ENCODE results near the gene TSACC.
"Not testable (repeated sequence)": the region's sequence is repeated elsewhere in the genome, so short reads cannot be mapped to it uniquely, and the experiment has no call there.

The TSACC gene

GRCh38 chr1:156310962-156311361 lies 27.4 kb upstream of the TSACC start:
- Histone ChIP-seq H3K27me3 (ENCODE audit: control insufficient read depth, insufficient read depth, low read length) (no peaks in the 10 kb centered on the region), H3K9ac (ENCODE audit: low read length) (no peak overlapping the region), H3K4me3 (ENCODE audit: low read depth, low read length) (no peak overlapping the region), H3K27ac (ENCODE audit: low read depth, low read length) (no peak overlapping the region), H3K4me1 (ENCODE audit: control insufficient read depth, insufficient read depth, low read length) (no peaks in the 10 kb centered on the region), H3K36me3 (ENCODE audit: control insufficient read depth, insufficient read depth, low read length) (peaks cover 93% of the 10 kb centered on the region), H3K9me3 (ENCODE audit: control insufficient read depth, insufficient read depth, low read depth, low read length) (no peaks in the 10 kb centered on the region)

GRCh38 chr1:156316909-156317308 lies 21.4 kb upstream of the TSACC start:
- Histone ChIP-seq H3K4me3 (ENCODE audit: low read depth, low read length) (no peak overlapping the region), H3K27me3 (ENCODE audit: control insufficient read depth, insufficient read depth, low read length) (no peaks in the 10 kb centered on the region), H3K4me1 (ENCODE audit: control insufficient read depth, insufficient read depth, low read length) (no peaks in the 10 kb centered on the region), H3K27ac (ENCODE audit: low read depth, low read length) (no peak overlapping the region), H3K36me3 (ENCODE audit: control insufficient read depth, insufficient read depth, low read length) (peaks cover 94% of the 10 kb centered on the region), H3K9ac (ENCODE audit: low read length) (no peak overlapping the region), H3K9me3 (ENCODE audit: control insufficient read depth, insufficient read depth, low read depth, low read length) (no peaks in the 10 kb centered on the region)

GRCh38 chr1:156319664-156320063 lies 18.7 kb upstream of the TSACC start:
- H3K9ac ChIP-seq (ENCODE audit: low read length): no peak overlapping the region
- H3K36me3 ChIP-seq (ENCODE audit: control insufficient read depth, insufficient read depth, low read length): peaks cover 92% of the 10 kb centered on the region
- no peaks in the 10 kb centered on the region for H3K9me3 ChIP-seq (ENCODE audit: control insufficient read depth, insufficient read depth, low read depth, low read length)
- H3K4me3 ChIP-seq (ENCODE audit: low read depth, low read length): no peak overlapping the region
- no peaks in the 10 kb centered on the region for H3K4me1 ChIP-seq (ENCODE audit: control insufficient read depth, insufficient read depth, low read length)
- no peaks in the 10 kb centered on the region for H3K27me3 ChIP-seq (ENCODE audit: control insufficient read depth, insufficient read depth, low read length)
- no peak overlapping the region for H3K27ac ChIP-seq (ENCODE audit: low read depth, low read length)

- Histone ChIP-seq H3K9me3 (ENCODE audit: control insufficient read depth, insufficient read depth, low read depth, low read length) (no peaks in the 10 kb centered on the region), H3K4me1 (ENCODE audit: control insufficient read depth, insufficient read depth, low read length) (no peaks in the 10 kb centered on the region), H3K4me3 (ENCODE audit: low read depth, low read length) (no peak overlapping the region), H3K9ac (ENCODE audit: low read length) (no peak overlapping the region), H3K27ac (ENCODE audit: low read depth, low read length) (no peak overlapping the region), H3K36me3 (ENCODE audit: control insufficient read depth, insufficient read depth, low read length) (peaks cover 92% of the 10 kb centered on the region), H3K27me3 (ENCODE audit: control insufficient read depth, insufficient read depth, low read length) (no peaks in the 10 kb centered on the region)
Measured at GRCh38 chr1:156320560-156320959, 17.8 kb upstream of the TSACC start.

GRCh38 chr1:156323179-156323578 lies 15.1 kb upstream of the TSACC start:
- not testable (repeated sequence) for H3K27me3 ChIP-seq (ENCODE audit: control insufficient read depth, insufficient read depth, low read length); H3K4me3 ChIP-seq (ENCODE audit: low read depth, low read length); H3K9ac ChIP-seq (ENCODE audit: low read length); H3K4me1 ChIP-seq (ENCODE audit: control insufficient read depth, insufficient read depth, low read length); H3K27ac ChIP-seq (ENCODE audit: low read depth, low read length); H3K9me3 ChIP-seq (ENCODE audit: control insufficient read depth, insufficient read depth, low read depth, low read length)
- peaks cover 83% of the 10 kb centered on the region for H3K36me3 ChIP-seq (ENCODE audit: control insufficient read depth, insufficient read depth, low read length)

GRCh38 chr1:156336242-156336641 lies 2.1 kb upstream of the TSACC start:
- H3K4me1 ChIP-seq (ENCODE audit: control insufficient read depth, insufficient read depth, low read length): peaks cover 3% of the 10 kb centered on the region; the same call in 1 of the 2 replicates
- no peaks in the 10 kb centered on the region for H3K27me3 ChIP-seq (ENCODE audit: control insufficient read depth, insufficient read depth, low read length)
- no peak overlapping the region for H3K9ac ChIP-seq (ENCODE audit: low read length)
- H3K4me3 ChIP-seq (ENCODE audit: low read depth, low read length): peak overlapping the region; percentile 72
- peaks cover 52% of the 10 kb centered on the region for H3K36me3 ChIP-seq (ENCODE audit: control insufficient read depth, insufficient read depth, low read length)
- no peaks in the 10 kb centered on the region for H3K9me3 ChIP-seq (ENCODE audit: control insufficient read depth, insufficient read depth, low read depth, low read length)
- H3K27ac ChIP-seq (ENCODE audit: low read depth, low read length): no peak overlapping the region

- Histone ChIP-seq H3K4me1 (ENCODE audit: control insufficient read depth, insufficient read depth, low read length) (peaks cover 3% of the 10 kb centered on the region; the same call in 1 of the 2 replicates), H3K4me3 (ENCODE audit: low read depth, low read length) (peak overlapping the region; percentile 72), H3K36me3 (ENCODE audit: control insufficient read depth, insufficient read depth, low read length) (peaks cover 42% of the 10 kb centered on the region), H3K27me3 (ENCODE audit: control insufficient read depth, insufficient read depth, low read length) (no peaks in the 10 kb centered on the region), H3K9me3 (ENCODE audit: control insufficient read depth, insufficient read depth, low read depth, low read length) (no peaks in the 10 kb centered on the region), H3K9ac (ENCODE audit: low read length) (peak overlapping the region; percentile 95), H3K27ac (ENCODE audit: low read depth, low read length) (peak overlapping the region; percentile 10; the same call in 1 of the 2 replicates)
Measured at GRCh38 chr1:156337052-156337887, 1.1 kb upstream of the TSACC start.

GRCh38 chr1:156337888-156338179 lies 492 bp upstream of the TSACC start:
- peak overlapping the region; percentile 10; the same call in 1 of the 2 replicates for H3K27ac ChIP-seq (ENCODE audit: low read depth, low read length)

GRCh38 chr1:156342166-156342955 lies 4.0 kb downstream of the TSACC start:
- Histone ChIP-seq H3K27ac (ENCODE audit: low read depth, low read length) (no peak overlapping the region), H3K9me3 (ENCODE audit: control insufficient read depth, insufficient read depth, low read depth, low read length) (no peaks in the 10 kb centered on the region), H3K36me3 (ENCODE audit: control insufficient read depth, insufficient read depth, low read length) (no peaks in the 10 kb centered on the region; the same call in 1 of the 2 replicates), H3K4me3 (ENCODE audit: low read depth, low read length) (no peak overlapping the region), H3K9ac (ENCODE audit: low read length) (no peak overlapping the region), H3K4me1 (ENCODE audit: control insufficient read depth, insufficient read depth, low read length) (no peaks in the 10 kb centered on the region), H3K27me3 (ENCODE audit: control insufficient read depth, insufficient read depth, low read length) (no peaks in the 10 kb centered on the region)

More at GRCh38 chr1:156337888-156338179, 492 bp upstream of the TSACC start:
- Histone ChIP-seq H3K4me3 (ENCODE audit: low read depth, low read length) (peak overlapping the region; percentile 72), H3K36me3 (ENCODE audit: control insufficient read depth, insufficient read depth, low read length) (peaks cover 37% of the 10 kb centered on the region), H3K9me3 (ENCODE audit: control insufficient read depth, insufficient read depth, low read depth, low read length) (no peaks in the 10 kb centered on the region), H3K9ac (ENCODE audit: low read length) (peak overlapping the region; percentile 95), H3K4me1 (ENCODE audit: control insufficient read depth, insufficient read depth, low read length) (peaks cover 3% of the 10 kb centered on the region; the same call in 1 of the 2 replicates), H3K27me3 (ENCODE audit: control insufficient read depth, insufficient read depth, low read length) (no peaks in the 10 kb centered on the region)

- Histone ChIP-seq H3K27ac (ENCODE audit: low read depth, low read length) (no peak overlapping the region), H3K9ac (ENCODE audit: low read length) (no peak overlapping the region), H3K27me3 (ENCODE audit: control insufficient read depth, insufficient read depth, low read length) (no peaks in the 10 kb centered on the region), H3K36me3 (ENCODE audit: control insufficient read depth, insufficient read depth, low read length) (no peaks in the 10 kb centered on the region), H3K9me3 (ENCODE audit: control insufficient read depth, insufficient read depth, low read depth, low read length) (no peaks in the 10 kb centered on the region), H3K4me3 (ENCODE audit: low read depth, low read length) (no peak overlapping the region), H3K4me1 (ENCODE audit: control insufficient read depth, insufficient read depth, low read length) (no peaks in the 10 kb centered on the region)
Measured at GRCh38 chr1:156344409-156344808, 6.1 kb downstream of the TSACC start.

GRCh38 chr1:156346035-156346434 lies 7.7 kb downstream of the TSACC start:
- not testable (repeated sequence) for H3K4me1 ChIP-seq (ENCODE audit: control insufficient read depth, insufficient read depth, low read length); H3K36me3 ChIP-seq (ENCODE audit: control insufficient read depth, insufficient read depth, low read length); H3K9me3 ChIP-seq (ENCODE audit: control insufficient read depth, insufficient read depth, low read depth, low read length); H3K9ac ChIP-seq (ENCODE audit: low read length); H3K4me3 ChIP-seq (ENCODE audit: low read depth, low read length); H3K27me3 ChIP-seq (ENCODE audit: control insufficient read depth, insufficient read depth, low read length); H3K27ac ChIP-seq (ENCODE audit: low read depth, low read length)
